ENCODE results near the gene RRP1B. TPM values are rescaled to one million over a fixed set of nuclear protein-coding genes. Genes with fewer than 3 reads are reported as not detected.
"Not testable (repeated sequence)": the region's sequence is repeated elsewhere in the genome, so short reads cannot be mapped to it uniquely, and the experiment has no call there.

RRP1B gene
- total RNA-seq, 1 experiment from 2014 or later: 55.9 TPM

- Histone ChIP-seq H4K20me1 (ENCODE audit: insufficient read depth) (no peaks in the 10 kb centered on the region), H3K36me3 (ENCODE audit: control insufficient read depth in 1 of 2, insufficient read depth in 2 of 2, low read length in 2 of 2) (no peaks in the 10 kb centered on the region), H3K4me3 (replicated peaks in 1 of 2; ENCODE audit: low read depth in 1 of 2, low read length in 2 of 2) (no peak overlapping the region), H3K79me2 (ENCODE audit: insufficient read depth, low read length) (no peaks in the 10 kb centered on the region), H3K9me2 (ENCODE audit: insufficient read depth) (no peaks in the 10 kb centered on the region), H3K9ac (ENCODE audit: low read length) (no peak overlapping the region), H3K27ac (ENCODE audit: low read depth, low read length) (no peak overlapping the region), H3K27me3 (ENCODE audit: insufficient read depth, low read length) (no peaks in the 10 kb centered on the region), H3K4me1 (ENCODE audit: control insufficient read depth in 1 of 2, insufficient read depth in 2 of 2, low read length in 2 of 2) (peaks cover 19 to 53% of the 10 kb centered on the region in 2 experiments), H2AFZ (ENCODE audit: low read depth, low read length, poor library complexity, severe bottlenecking) (no peak overlapping the region), H3K4me2 (ENCODE audit: low read length) (peak overlapping the region; percentile 21; the same call in 1 of the 2 replicates), H3K9me3 (ENCODE audit: control insufficient read depth in 1 of 2, insufficient read depth in 1 of 2, low read depth in 1 of 2, low read length in 2 of 2) (no peaks in the 10 kb centered on the region; a peak in 1 of 4 replicates)
- intact Hi-C loops (cut with micrococcal nuclease): no loop called here
- ChIA-PET CTCF (no interaction called here), RAD21 (ENCODE audit: low non-redundant PET in 1 of 2, low total read pairs in 2 of 2, uncharacterized antibody in 2 of 2, unreplicated experiment in 2 of 2) (no interaction called here), POLR2A (no interaction called here)
- ATAC-seq (no peak), DNase-seq (ENCODE audit: low read depth, low spot score) (no peak)
- BruUV-seq (replicated peaks): no TSS peak
- TF ChIP-seq POLR2AphosphoS5 (IDR thresholded peaks at IDR 0.05; ENCODE audit: low read depth, low read length) (no peak), SIN3A (IDR thresholded peaks at IDR 0.05; ENCODE audit: low read depth) (no peak), SRF (IDR thresholded peaks at IDR 0.05; ENCODE audit: low read depth) (no peak)
Measured at GRCh38 chr21:43708745-43709381, 49.5 kb downstream of the RRP1B start.

GRCh38 chr21:43712268-43712942 is 53.0 kb downstream of the RRP1B start:
- no peaks in the 10 kb centered on the region for H3K9me2 ChIP-seq (ENCODE audit: insufficient read depth)
- H3K27ac ChIP-seq (ENCODE audit: low read depth, low read length): peak overlapping the region; percentile 93
- intact Hi-C loops (cut with micrococcal nuclease): no loop called here
- peak overlapping the region; percentile 20 for H2AFZ ChIP-seq (ENCODE audit: low read depth, low read length, poor library complexity, severe bottlenecking)
- CTCF ChIA-PET: no interaction called here
- TSS peak; percentile 76 for BruUV-seq (replicated peaks)
- RAD21 ChIA-PET (ENCODE audit: low non-redundant PET in 1 of 2, low total read pairs in 2 of 2, uncharacterized antibody in 2 of 2, unreplicated experiment in 2 of 2): interaction anchor here in 1 of 2 experiments (0.6 kb wide), 1 partner anchor 24 kb away, joined by 3 read pairs; no protein-coding TSS in a partner anchor
- H3K4me1 ChIP-seq (ENCODE audit: control insufficient read depth in 1 of 2, insufficient read depth in 2 of 2, low read length in 2 of 2): peaks cover 19 to 60% of the 10 kb centered on the region in 2 experiments
- no peaks in the 10 kb centered on the region; a peak in 1 of 4 replicates for H3K9me3 ChIP-seq (ENCODE audit: control insufficient read depth in 1 of 2, insufficient read depth in 1 of 2, low read depth in 1 of 2, low read length in 2 of 2)
- no peaks in the 10 kb centered on the region for H4K20me1 ChIP-seq (ENCODE audit: insufficient read depth)
- H3K4me2 ChIP-seq (ENCODE audit: low read length): peak overlapping the region; percentile 81
- H3K36me3 ChIP-seq (ENCODE audit: control insufficient read depth in 1 of 2, insufficient read depth in 2 of 2, low read length in 2 of 2): no peaks in the 10 kb centered on the region
- TF ChIP-seq ELF1 (IDR thresholded peaks at IDR 0.05; ENCODE audit: borderline replicate concordance, low read depth) (no peak), ZFX (IDR thresholded peaks at IDR 0.05) (0 out of 2 replicates have a peak, but pooled peaks have one; percentile 14), POLR2AphosphoS5 (IDR thresholded peaks at IDR 0.05; ENCODE audit: low read depth, low read length) (peak; percentile 44; the same call in 1 of the 2 replicates)
- no peaks in the 10 kb centered on the region for H3K79me2 ChIP-seq (ENCODE audit: insufficient read depth, low read length)
- no peaks in the 10 kb centered on the region for H3K27me3 ChIP-seq (ENCODE audit: insufficient read depth, low read length)
- POLR2A ChIA-PET: interaction anchor here (0.6 to 1.3 kb wide), 2 partner anchors 8 to 16 kb away, joined by 4 to 5 read pairs; no protein-coding TSS in a partner anchor
- peak overlapping the region; percentile 68 for H3K9ac ChIP-seq (ENCODE audit: low read length)
- peak; percentile 81 for ATAC-seq
- peak overlapping the region; percentile 33 to 50 for H3K4me3 ChIP-seq (replicated peaks in 1 of 2; ENCODE audit: low read depth in 1 of 2, low read length in 2 of 2)
- peak; percentile 72 for DNase-seq (ENCODE audit: low read depth, low spot score)

GRCh38 chr21:43713123-43713522 is 53.8 kb downstream of the RRP1B start:
- peaks cover 21 to 64% of the 10 kb centered on the region in 2 experiments for H3K4me1 ChIP-seq (ENCODE audit: control insufficient read depth in 1 of 2, insufficient read depth in 2 of 2, low read length in 2 of 2)
- H3K9ac ChIP-seq (ENCODE audit: low read length): peak overlapping the region; percentile 68
- H3K27me3 ChIP-seq (ENCODE audit: insufficient read depth, low read length); H3K79me2 ChIP-seq (ENCODE audit: insufficient read depth, low read length); H4K20me1 ChIP-seq (ENCODE audit: insufficient read depth); BruUV-seq (replicated peaks); intact Hi-C loops (cut with micrococcal nuclease); H3K9me3 ChIP-seq (ENCODE audit: control insufficient read depth in 1 of 2, insufficient read depth in 1 of 2, low read depth in 1 of 2, low read length in 2 of 2); RAD21 ChIA-PET (ENCODE audit: low non-redundant PET in 1 of 2, low total read pairs in 2 of 2, uncharacterized antibody in 2 of 2, unreplicated experiment in 2 of 2); H3K36me3 ChIP-seq (ENCODE audit: control insufficient read depth in 1 of 2, insufficient read depth in 2 of 2, low read length in 2 of 2); H2AFZ ChIP-seq (ENCODE audit: low read depth, low read length, poor library complexity, severe bottlenecking); H3K9me2 ChIP-seq (ENCODE audit: insufficient read depth); DNase-seq (ENCODE audit: low read depth, low spot score); ATAC-seq: not testable (repeated sequence)
- ChIA-PET POLR2A (interaction anchor here (0.6 to 1.3 kb wide), 3 partner anchors 9 to 372 kb away, joined by 4 to 5 read pairs (median 4); no protein-coding TSS in a partner anchor), CTCF (interaction anchor here (0.7 kb wide), 1 partner anchor 22 kb away, joined by 4 read pairs; no protein-coding TSS in a partner anchor)
- peak overlapping the region; percentile 93 for H3K27ac ChIP-seq (ENCODE audit: low read depth, low read length)
- H3K4me3 ChIP-seq (replicated peaks in 1 of 2; ENCODE audit: low read depth in 1 of 2, low read length in 2 of 2): peak overlapping the region in 1 of 2 experiments; percentile 50; a peak in 1 of 4 replicates
- H3K4me2 ChIP-seq (ENCODE audit: low read length): peak overlapping the region; percentile 81
